ENCODE data around the gene TAS2R5. TPM values are rescaled to one million over a fixed set of nuclear protein-coding genes. Genes with fewer than 3 reads are reported as not detected.

The TAS2R5 gene
- total and polyA plus RNA-seq, 2 of the 4 experiments (the other 2 are of a cell fraction): 0.32 to 0.36 TPM

- 90% methylated on average over 2 of the region's 13 CpGs; no CpG with 5 or more reads in 1 of the 2 experiments for WGBS, 2 experiments (ENCODE audit: extremely low coverage in 2 of 2, insufficient read length in 1 of 2)
These were observed 37.4 kb upstream of the TAS2R5 start for GRCh38 chr7:141752634-141753033.

More at GRCh38 chr7:141752634-141753033, 37.4 kb upstream of the TAS2R5 start:
- Histone ChIP-seq H3K4ac (ENCODE audit: low read depth, low read length) (no peak overlapping the region), H3K36me3 (ENCODE audit: control insufficient read depth, insufficient read depth, low read length) (peaks cover 44% of the 10 kb centered on the region), H3K4me2 (ENCODE audit: low read depth, low read length) (no peak overlapping the region), H3K4me1 (ENCODE audit: control insufficient read depth, insufficient read depth, low read length) (no peaks in the 10 kb centered on the region), H2BK120ac (ENCODE audit: low read depth, low read length) (no peak overlapping the region), H2BK5ac (ENCODE audit: low read depth, low read length, poor library complexity, severe bottlenecking) (no peak overlapping the region), H3K56ac (ENCODE audit: extremely low read depth, insufficient read depth, low read length) (no peak overlapping the region), H3K27me3 (ENCODE audit: control insufficient read depth, insufficient read depth, low read length) (no peaks in the 10 kb centered on the region), H3K27ac (ENCODE audit: insufficient read depth, low read length) (no peak overlapping the region), H3K23ac (ENCODE audit: low read depth, low read length) (no peak overlapping the region), H3K9me1 (ENCODE audit: insufficient read depth, low read length) (no peaks in the 10 kb centered on the region), H4K5ac (ENCODE audit: low read depth, low read length) (no peak overlapping the region), H2BK15ac (ENCODE audit: low read depth, low read length) (no peak overlapping the region), H4K20me1 (ENCODE audit: insufficient read depth, low read length) (no peaks in the 10 kb centered on the region), H3K79me1 (ENCODE audit: low read depth in 1 of 2, low read length in 2 of 2) (no peaks in the 10 kb centered on the region), H2BK20ac (ENCODE audit: low read depth, low read length) (no peak overlapping the region), H3K9ac (ENCODE audit: low read depth, low read length) (no peak overlapping the region), H2AK9ac (replicated peaks; ENCODE audit: low read depth, low read length, poor library complexity) (no peak overlapping the region), H2AFZ (replicated peaks; ENCODE audit: low read length, poor library complexity) (no peak overlapping the region), H3K14ac (replicated peaks; ENCODE audit: low read depth, low read length) (no peak overlapping the region), H2AK5ac (ENCODE audit: low read depth, low read length) (no peak overlapping the region), H4K8ac (ENCODE audit: low read depth in 2 of 2, low read length in 2 of 2) (no peak overlapping the region), H3K18ac (ENCODE audit: low read depth, low read length) (no peak overlapping the region), H3K4me3 (ENCODE audit: insufficient read depth, low read depth, low read length) (no peak overlapping the region), H3K9me3 (ENCODE audit: control insufficient read depth, insufficient read depth, low read length) (peaks cover 15% of the 10 kb centered on the region), H4K91ac (ENCODE audit: insufficient read depth, low read depth, low read length) (no peak overlapping the region)
- in situ Hi-C loops (cut with MboI; ENCODE audit: low sequenced_read_pairs) (no loop called here), intact Hi-C loops (cut with micrococcal nuclease) (no loop called here), dilution Hi-C loops (cut with HindIII; ENCODE audit: low sequenced_read_pairs, unreplicated experiment) (no loop called here)
- ATAC-seq (ENCODE audit: low read depth) (no peak), DNase-seq (no peak)
- no TSS peak for BruUV-seq (replicated peaks)
- CTCF ChIA-PET: interaction anchor here (0.6 kb wide), 1 partner anchor 684 kb away, joined by 4 read pairs; no protein-coding TSS in a partner anchor
- TF ChIP-seq, protein P1, sequence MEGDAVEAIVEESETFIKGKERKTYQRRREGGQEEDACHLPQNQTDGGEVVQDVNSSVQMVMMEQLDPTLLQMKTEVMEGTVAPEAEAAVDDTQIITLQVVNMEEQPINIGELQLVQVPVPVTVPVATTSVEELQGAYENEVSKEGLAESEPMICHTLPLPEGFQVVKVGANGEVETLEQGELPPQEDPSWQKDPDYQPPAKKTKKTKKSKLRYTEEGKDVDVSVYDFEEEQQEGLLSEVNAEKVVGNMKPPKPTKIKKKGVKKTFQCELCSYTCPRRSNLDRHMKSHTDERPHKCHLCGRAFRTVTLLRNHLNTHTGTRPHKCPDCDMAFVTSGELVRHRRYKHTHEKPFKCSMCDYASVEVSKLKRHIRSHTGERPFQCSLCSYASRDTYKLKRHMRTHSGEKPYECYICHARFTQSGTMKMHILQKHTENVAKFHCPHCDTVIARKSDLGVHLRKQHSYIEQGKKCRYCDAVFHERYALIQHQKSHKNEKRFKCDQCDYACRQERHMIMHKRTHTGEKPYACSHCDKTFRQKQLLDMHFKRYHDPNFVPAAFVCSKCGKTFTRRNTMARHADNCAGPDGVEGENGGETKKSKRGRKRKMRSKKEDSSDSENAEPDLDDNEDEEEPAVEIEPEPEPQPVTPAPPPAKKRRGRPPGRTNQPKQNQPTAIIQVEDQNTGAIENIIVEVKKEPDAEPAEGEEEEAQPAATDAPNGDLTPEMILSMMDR (conservative IDR thresholded peaks at IDR 0.05; ENCODE audit: low read depth, low read length): peak; percentile 6; the same call in 1 of the 2 replicates
- no peak for TF ChIP-seq CHD1 (IDR thresholded peaks at IDR 0.05; ENCODE audit: low read depth, low read length)
- POLR2A ChIA-PET (ENCODE audit: unreplicated experiment): no interaction called here

All from IMR-90 (cell line).